Ishikawa (cell line): ENCODE measurements around the gene CTSW.
A peak's percentile ranks its signal among the peaks of the same experiment; 100 is the strongest.

Experiments
- CEBPB ChIP-seq: IDR thresholded peaks from 2 replicates; pipeline ENCODE4 v1.6.1; 2012
- CREB1 ChIP-seq: IDR thresholded peaks from 2 replicates; pipeline ENCODE4 v1.6.1; 2012; ENCODE audit warnings: low read depth
- EGR1 ChIP-seq: IDR thresholded peaks from 2 replicates; pipeline ENCODE4 v1.6.1; 2012
- EP300 ChIP-seq: IDR thresholded peaks from 2 replicates; pipeline ENCODE4 v1.6.1; 2012; ENCODE audit warnings: borderline replicate concordance
- FOXM1 ChIP-seq: IDR thresholded peaks from 2 replicates; pipeline ENCODE4 v1.6.1; 2012; ENCODE audit warnings: low read depth, borderline replicate concordance
- MAX ChIP-seq: IDR thresholded peaks from 2 replicates; pipeline ENCODE4 v1.6.1; 2012
- NFIC ChIP-seq: IDR thresholded peaks from 2 replicates; pipeline ENCODE4 v1.6.1; 2012
- RAD21 ChIP-seq: IDR thresholded peaks from 2 replicates; pipeline ENCODE4 v1.6.1; 2012; ENCODE audit warnings: low read depth
- REST ChIP-seq: IDR thresholded peaks from 2 replicates; pipeline ENCODE4 v1.6.1; 2012; ENCODE audit warnings: low read depth, mild to moderate bottlenecking
- TAF1 ChIP-seq: IDR thresholded peaks from 2 replicates; pipeline ENCODE4 v1.6.1; 2012; ENCODE audit warnings: low read depth, mild to moderate bottlenecking
- TCF12 ChIP-seq: IDR thresholded peaks from 2 replicates; pipeline ENCODE4 v1.6.1; 2012; ENCODE audit warnings: low read depth
- TEAD4 ChIP-seq: IDR thresholded peaks from 2 replicates; pipeline ENCODE4 v1.6.1; 2012
- YY1 ChIP-seq: IDR thresholded peaks from 2 replicates; pipeline ENCODE4 v1.6.1; 2012; ENCODE audit warnings: low read depth
- ZBTB7A ChIP-seq: IDR thresholded peaks from 2 replicates; pipeline ENCODE4 v1.6.1; 2012; ENCODE audit warnings: low read depth
- TF ChIP-seq, protein P1 (sequence below): IDR thresholded peaks from 2 replicates; pipeline ENCODE4 v1.6.1; 2012

Gene CTSW

DNA sequence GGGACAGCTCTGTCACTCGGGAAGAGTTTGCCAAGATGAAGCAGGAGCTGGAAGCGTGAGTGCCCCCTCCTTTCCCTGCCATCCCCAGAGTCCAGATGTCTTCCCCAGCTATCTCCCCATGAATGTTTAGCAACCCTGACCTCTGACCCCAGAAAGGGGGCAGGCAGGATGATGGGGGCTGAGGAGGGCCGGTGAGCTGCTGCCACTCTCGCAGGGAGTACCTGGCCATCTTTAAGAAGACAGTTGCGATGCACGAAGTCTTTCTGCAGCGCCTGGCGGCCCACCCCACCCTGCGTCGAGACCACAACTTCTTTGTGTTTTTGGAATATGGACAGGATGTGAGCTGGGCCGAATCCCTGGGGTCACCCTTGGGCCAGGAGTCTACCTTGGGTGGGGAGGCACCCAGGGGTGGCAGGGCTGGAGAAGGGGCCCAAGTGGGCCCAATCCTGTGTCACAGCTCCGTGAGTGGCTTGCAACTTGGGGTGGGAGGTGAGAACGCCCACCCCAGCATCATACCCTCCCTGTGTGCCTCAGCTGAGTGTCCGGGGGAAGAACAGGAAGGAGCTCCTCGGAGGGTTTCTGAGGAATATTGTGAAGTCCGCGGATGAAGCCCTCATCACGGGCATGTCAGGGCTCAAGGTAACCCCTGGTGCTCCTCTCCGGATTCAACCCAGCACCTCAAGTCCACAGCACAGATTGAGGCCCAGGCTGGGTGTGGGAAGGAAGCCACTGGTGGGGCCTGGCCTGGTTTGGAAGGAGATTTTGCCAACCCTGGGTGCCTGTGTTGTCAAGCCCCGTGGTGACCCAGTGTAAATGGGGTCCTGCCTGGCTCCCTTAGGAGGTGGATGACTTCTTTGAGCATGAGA lies 29.2 kb upstream of the CTSW start:
- TF ChIP-seq TCF12 (no peak), CREB1 (no peak), REST (no peak), NFIC (no peak), EP300 (no peak), RAD21 (no peak), YY1 (no peak)

GRCh38 chr11:65851083-65851579 lies 28.5 kb upstream of the CTSW start:
- TF ChIP-seq RAD21 (0 out of 2 replicates have a peak, but pooled peaks have one; percentile 8), YY1 (no peak)

- TF ChIP-seq EGR1 (no peak), TCF12 (no peak), MAX (no peak), RAD21 (no peak), NFIC (no peak), ZBTB7A (no peak)
Measured at GRCh38 chr11:65851811-65852507, 27.7 kb upstream of the CTSW start.

- TF ChIP-seq TEAD4 (no peak), TCF12 (no peak), CEBPB (no peak), MAX (no peak), NFIC (no peak), EGR1 (no peak), FOXM1 (no peak), CREB1 (no peak), ZBTB7A (no peak), EP300 (no peak), REST (no peak), RAD21 (no peak), YY1 (no peak), TAF1 (no peak)
- TF ChIP-seq, protein P1, sequence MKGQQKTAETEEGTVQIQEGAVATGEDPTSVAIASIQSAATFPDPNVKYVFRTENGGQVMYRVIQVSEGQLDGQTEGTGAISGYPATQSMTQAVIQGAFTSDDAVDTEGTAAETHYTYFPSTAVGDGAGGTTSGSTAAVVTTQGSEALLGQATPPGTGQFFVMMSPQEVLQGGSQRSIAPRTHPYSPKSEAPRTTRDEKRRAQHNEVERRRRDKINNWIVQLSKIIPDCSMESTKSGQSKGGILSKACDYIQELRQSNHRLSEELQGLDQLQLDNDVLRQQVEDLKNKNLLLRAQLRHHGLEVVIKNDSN = no peak
Measured at GRCh38 chr11:65852508-65853245, 27.0 kb upstream of the CTSW start.

- TF ChIP-seq YY1 (no peak), NFIC (no peak), MAX (no peak), REST (no peak), RAD21 (no peak), EP300 (no peak), TCF12 (no peak), FOXM1 (no peak), TAF1 (no peak), ZBTB7A (no peak), EGR1 (no peak), TEAD4 (no peak), CREB1 (no peak), CEBPB (no peak)
- TF ChIP-seq, protein P1 = no peak
Measured at GRCh38 chr11:65853246-65853979, 26.2 kb upstream of the CTSW start.
